PC-9 (cell line): Measurements from ENCODE around the gene WDR93. TPM values are rescaled to one million over a fixed set of nuclear protein-coding genes. Genes with fewer than 3 reads are reported as not detected.

ENCODE experiments used
- BruUV-seq: library from RNA; stranded (reverse); fragments of 400-500 nt; replicated peaks from 2 replicates; lab custom pipeline; 2021; lab: Mats Ljungman, UMichigan
- CTCF ChIA-PET: fragments of 300-600 bp; sonication (Branson Sonifier 250); formaldehyde crosslinking; loops from one replicate; lab custom pipeline; 2022; ENCODE audit warnings: antibody characterized with exemption; lab: Charles Lee
- POLR2A ChIA-PET: fragments of 300-600 bp; sonication (Branson Sonifier 250); formaldehyde crosslinking; loops from one replicate; lab custom pipeline; 2022; ENCODE audit warnings: antibody characterized with exemption; ENCODE audit not compliant: unreplicated experiment; lab: Charles Lee
- DNase-seq, 2 experiments: peaks; one replicate each; pipeline versions ENCODE4 v3.0.0 to v3.0.0-alpha.2; 2015 to 2022; ENCODE audit warnings: mixed read lengths in 1 of 2
- H2AFZ ChIP-seq: fragments of 200-600 bp; sonication (generic); 2 replicates; pipeline ENCODE4 v1.8.1; 2017; ENCODE audit warnings: antibody characterized with exemption
- H3F3A ChIP-seq: fragments of 200-600 bp; sonication (generic); 2 replicates; pipeline ENCODE4 v1.8.1; 2017; ENCODE audit warnings: antibody characterized with exemption, mild to moderate bottlenecking, low read depth; ENCODE audit not compliant: insufficient read depth
- H3K27ac ChIP-seq: fragments of 200-600 bp; sonication (generic); 2 replicates; pipeline ENCODE4 v1.6.1; 2016; ENCODE audit warnings: mixed run types
- H3K27me3 ChIP-seq: fragments of 200-600 bp; sonication (generic); 2 replicates; pipeline ENCODE4 v1.6.1; 2016; ENCODE audit warnings: low read depth, mixed run types; ENCODE audit not compliant: insufficient read depth
- H3K36me3 ChIP-seq: fragments of 200-600 bp; sonication (generic); 2 replicates; pipeline ENCODE4 v1.6.1; 2016; ENCODE audit warnings: low read depth, mixed run types
- H3K4me1 ChIP-seq: fragments of 200-600 bp; sonication (generic); replicated peaks from 2 replicates; pipeline ENCODE4 v1.6.1; 2016; ENCODE audit warnings: mixed run types; ENCODE audit not compliant: insufficient read depth
- H3K4me2 ChIP-seq: fragments of 200-600 bp; sonication (generic); 2 replicates; pipeline ENCODE4 v1.6.1; 2017; ENCODE audit warnings: mixed run types
- H3K4me3 ChIP-seq: fragments of 200-600 bp; sonication (generic); 2 replicates; pipeline ENCODE4 v1.6.1; 2016; ENCODE audit warnings: mixed run types
- H3K79me2 ChIP-seq: fragments of 200-600 bp; sonication (generic); 2 replicates; pipeline ENCODE4 v1.6.1; 2017; ENCODE audit warnings: low read depth, mixed run types
- H3K9me2 ChIP-seq: fragments of 200-600 bp; sonication (generic); 2 replicates; pipeline ENCODE4 v1.8.1; 2017; ENCODE audit warnings: mild to moderate bottlenecking; ENCODE audit not compliant: insufficient read depth
- H3K9me3 ChIP-seq: fragments of 200-600 bp; sonication (generic); 2 replicates; pipeline ENCODE4 v1.8.1; 2016; ENCODE audit warnings: low read depth; ENCODE audit not compliant: insufficient read depth
- H4K20me1 ChIP-seq: fragments of 200-600 bp; sonication (generic); 2 replicates; pipeline ENCODE4 v1.8.1; 2017; ENCODE audit not compliant: insufficient read depth
- EZH2 ChIP-seq: fragments of 200-600 bp; sonication (generic); IDR thresholded peaks from 2 replicates; pipeline ENCODE4 v1.8.0; 2017; ENCODE audit warnings: antibody characterized with exemption, low read depth
- intact Hi-C: fragments of 100-400 bp; cut with micrococcal nuclease; formaldehyde crosslinking; loops from one replicate; pipeline ENCODE4 v1.10.0; 2022; ENCODE audit not compliant: unreplicated experiment
- total RNA-seq: library from RNA; stranded (reverse); gene quantifications from 2 replicates; pipeline ENCODE4 v1.2.3, GENCODE V29; 2021
- TF ChIP-seq, protein P1 (sequence below): fragments of 200-600 bp; sonication (generic); conservative IDR thresholded peaks from 2 replicates; pipeline ENCODE4 v1.6.1; 2017; ENCODE audit warnings: mixed run types, antibody characterized with exemption, mild to moderate bottlenecking, moderate library complexity

The WDR93 gene
- total RNA-seq, 1 experiment from 2014 or later: 1.8 TPM

DNA sequence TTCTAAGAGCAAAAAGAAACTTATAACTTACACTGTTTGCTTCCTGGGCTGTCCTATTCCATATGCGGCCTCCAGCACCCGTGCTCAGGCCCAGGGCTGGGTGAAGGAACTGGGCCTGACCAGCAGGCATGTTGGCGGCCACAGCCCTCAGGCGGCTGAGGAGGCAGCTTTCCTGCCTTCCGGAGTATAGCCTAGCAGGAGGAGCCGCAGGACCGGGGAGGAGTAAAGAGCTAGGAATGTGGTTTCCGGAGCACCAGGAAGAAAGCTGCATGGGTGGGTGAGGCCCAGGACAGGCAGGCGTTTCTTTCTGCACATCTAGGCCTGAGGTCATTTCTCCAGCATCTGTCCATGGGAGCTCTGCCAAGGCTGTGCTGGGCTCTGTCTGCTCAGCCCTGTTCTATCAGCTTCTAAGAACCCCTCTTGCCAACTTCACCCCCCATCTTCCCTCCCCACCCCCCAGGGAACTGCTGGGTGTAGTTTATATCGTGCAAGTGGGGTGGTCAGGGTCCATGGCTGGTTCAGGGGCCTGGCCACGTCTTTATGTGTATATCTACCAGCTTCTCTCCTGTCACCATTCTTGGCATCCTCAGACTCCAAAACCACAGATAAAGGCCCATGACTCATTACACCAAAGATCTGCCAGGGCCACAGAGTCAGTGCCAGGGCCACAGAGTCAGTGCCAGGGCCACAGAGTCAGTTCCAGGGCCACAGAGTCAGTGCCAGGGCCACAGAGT is 27.6 kb upstream of the WDR93 start:
- DNase-seq: peak; percentile 86 to 91
- peaks cover 17% of the 10 kb centered on the region for H3F3A ChIP-seq
- no peaks in the 10 kb centered on the region for H3K27me3 ChIP-seq
- H3K9me2 ChIP-seq: no peaks in the 10 kb centered on the region
- H3K36me3 ChIP-seq: no peaks in the 10 kb centered on the region
- ChIA-PET CTCF (interaction anchor here (0.7 kb wide), 1 partner anchor 212 kb away, joined by 3 read pairs; no protein-coding TSS in a partner anchor), POLR2A (interaction anchor here (0.7 to 0.9 kb wide), 5 partner anchors 17 to 396 kb away, joined by 3 to 7 read pairs (median 4); no protein-coding TSS in a partner anchor)
- H4K20me1 ChIP-seq: no peaks in the 10 kb centered on the region
- H3K9me3 ChIP-seq: no peaks in the 10 kb centered on the region
- no TSS peak for BruUV-seq
- peaks cover 8% of the 10 kb centered on the region for H3K79me2 ChIP-seq
- H3K27ac ChIP-seq: peak overlapping the region; percentile 82
- H3K4me2 ChIP-seq: peak overlapping the region; percentile 89
- intact Hi-C loops: loop anchor here (1.0 kb wide), 1 partner anchor 27 kb away; the partner anchor contains the start of genes PEX11A and WDR93
- TF ChIP-seq EZH2: no peak
- TF ChIP-seq, protein P1, sequence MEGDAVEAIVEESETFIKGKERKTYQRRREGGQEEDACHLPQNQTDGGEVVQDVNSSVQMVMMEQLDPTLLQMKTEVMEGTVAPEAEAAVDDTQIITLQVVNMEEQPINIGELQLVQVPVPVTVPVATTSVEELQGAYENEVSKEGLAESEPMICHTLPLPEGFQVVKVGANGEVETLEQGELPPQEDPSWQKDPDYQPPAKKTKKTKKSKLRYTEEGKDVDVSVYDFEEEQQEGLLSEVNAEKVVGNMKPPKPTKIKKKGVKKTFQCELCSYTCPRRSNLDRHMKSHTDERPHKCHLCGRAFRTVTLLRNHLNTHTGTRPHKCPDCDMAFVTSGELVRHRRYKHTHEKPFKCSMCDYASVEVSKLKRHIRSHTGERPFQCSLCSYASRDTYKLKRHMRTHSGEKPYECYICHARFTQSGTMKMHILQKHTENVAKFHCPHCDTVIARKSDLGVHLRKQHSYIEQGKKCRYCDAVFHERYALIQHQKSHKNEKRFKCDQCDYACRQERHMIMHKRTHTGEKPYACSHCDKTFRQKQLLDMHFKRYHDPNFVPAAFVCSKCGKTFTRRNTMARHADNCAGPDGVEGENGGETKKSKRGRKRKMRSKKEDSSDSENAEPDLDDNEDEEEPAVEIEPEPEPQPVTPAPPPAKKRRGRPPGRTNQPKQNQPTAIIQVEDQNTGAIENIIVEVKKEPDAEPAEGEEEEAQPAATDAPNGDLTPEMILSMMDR: no peak
- H3K4me1 ChIP-seq: peaks cover 26% of the 10 kb centered on the region
- peak overlapping the region; percentile 55 for H3K4me3 ChIP-seq
- H2AFZ ChIP-seq: peak overlapping the region; percentile 83

DNA sequence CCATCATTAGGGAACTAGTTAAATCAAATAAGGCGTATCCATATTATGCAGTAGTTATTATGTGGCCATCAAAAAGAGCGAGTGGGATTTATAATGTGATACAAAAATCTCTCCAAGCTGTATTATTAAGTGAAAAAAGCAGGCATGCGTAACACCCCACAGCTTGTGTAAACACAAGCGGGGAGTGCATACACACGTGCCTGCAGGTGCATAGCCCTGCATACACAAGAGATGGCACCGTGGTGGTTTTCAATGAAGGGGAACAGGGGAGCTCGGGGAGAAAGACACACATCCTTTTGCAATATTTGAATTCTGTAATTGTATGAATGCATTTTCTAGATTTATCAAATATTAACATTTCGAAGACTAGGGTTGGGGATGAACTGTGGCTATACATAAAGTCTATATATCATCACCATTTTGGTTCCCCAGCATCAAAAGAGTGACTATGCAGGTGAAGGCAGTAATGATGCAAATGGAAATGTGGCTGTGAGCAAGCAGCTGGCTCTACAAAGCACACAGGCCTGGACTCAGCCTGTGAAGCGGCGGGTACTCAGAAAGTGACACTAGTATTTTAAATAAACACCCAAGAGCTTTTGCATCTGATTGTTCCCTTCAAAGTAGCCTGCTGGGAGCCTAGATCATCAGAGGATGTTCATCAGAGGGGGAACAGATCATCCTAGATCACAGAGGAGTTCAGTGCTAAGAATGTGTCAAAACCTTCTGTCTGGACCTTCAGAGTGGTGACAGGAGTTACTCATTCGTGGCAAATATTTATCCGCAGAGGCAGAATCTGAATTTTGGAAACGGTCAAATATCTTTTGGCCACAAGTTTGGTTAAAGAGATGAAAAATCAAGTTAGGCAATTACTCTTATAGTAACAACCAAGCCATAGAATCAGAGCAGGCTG is 25.9 kb upstream of the WDR93 start:
- Histone ChIP-seq H3K36me3 (no peaks in the 10 kb centered on the region), H3K9me3 (no peaks in the 10 kb centered on the region), H3K4me2 (peak overlapping the region; percentile 54; the same call in 1 of the 2 replicates), H3K4me1 (peaks cover 26% of the 10 kb centered on the region), H3K9me2 (no peaks in the 10 kb centered on the region), H3F3A (peaks cover 17% of the 10 kb centered on the region), H3K79me2 (peaks cover 8% of the 10 kb centered on the region), H2AFZ (no peak overlapping the region), H3K27me3 (no peaks in the 10 kb centered on the region), H4K20me1 (no peaks in the 10 kb centered on the region), H3K27ac (no peak overlapping the region), H3K4me3 (no peak overlapping the region)
- BruUV-seq: no TSS peak
- ChIA-PET CTCF (interaction anchor here (0.6 to 0.7 kb wide), 3 partner anchors 305 to 871 kb away, joined by 3 read pairs; no protein-coding TSS in a partner anchor), POLR2A (no interaction called here)
- DNase-seq: no peak
- intact Hi-C loops: no loop called here
- no peak for TF ChIP-seq EZH2
- TF ChIP-seq, protein P1: no peak
